BLaER1 (cell line): ENCODE data around the gene CREBRF.
"Not testable (repeated sequence)": the region's sequence is repeated elsewhere in the genome, so short reads cannot be mapped to it uniquely, and the experiment has no call there.

Experiments used
- H3K27ac ChIP-seq: shearing (Covaris generic); formaldehyde crosslinking; 2 replicates; pipeline ENCODE4 v1.8.1; 2022
- H3K27me3 ChIP-seq: shearing (Covaris generic); formaldehyde crosslinking; 2 replicates; pipeline ENCODE4 v1.8.1; 2022
- H3K36me3 ChIP-seq: shearing (Covaris generic); formaldehyde crosslinking; 2 replicates; pipeline ENCODE4 v1.8.1; 2022
- H3K4me1 ChIP-seq: shearing (Covaris generic); formaldehyde crosslinking; 2 replicates; pipeline ENCODE4 v1.8.1; 2022
- H3K4me2 ChIP-seq: shearing (Covaris generic); formaldehyde crosslinking; 2 replicates; pipeline ENCODE4 v1.8.1; 2022
- H3K4me3 ChIP-seq: shearing (Covaris generic); formaldehyde crosslinking; 2 replicates; pipeline ENCODE4 v1.8.1; 2022
- H3K9ac ChIP-seq: shearing (Covaris generic); formaldehyde crosslinking; 2 replicates; pipeline ENCODE4 v1.8.1; 2022
- H3K9me3 ChIP-seq: shearing (Covaris generic); formaldehyde crosslinking; 2 replicates; pipeline ENCODE4 v1.8.1; 2022
- H4K20me1 ChIP-seq: shearing (Covaris generic); formaldehyde crosslinking; 2 replicates; pipeline ENCODE4 v1.8.1; 2022
- Cebpa-rat ChIP-seq: shearing (Covaris generic); IDR thresholded peaks from 2 replicates; pipeline ENCODE4 v1.8.1; 2022

The CREBRF gene

GRCh38 chr5:173075970-173076369 lies 19.8 kb downstream of the CREBRF start:
- TF ChIP-seq Cebpa-rat: no peak
- peaks cover 97% of the 10 kb centered on the region for H4K20me1 ChIP-seq

GRCh38 chr5:173076471-173076870 lies 20.3 kb downstream of the CREBRF start:
- peaks cover 10% of the 10 kb centered on the region for H3K36me3 ChIP-seq
- not testable (repeated sequence) for H3K4me2 ChIP-seq, H3K4me1 ChIP-seq, H3K27me3 ChIP-seq, H3K4me3 ChIP-seq, H3K9ac ChIP-seq, H3K9me3 ChIP-seq, H3K27ac ChIP-seq
- H4K20me1 ChIP-seq: peaks cover 97% of the 10 kb centered on the region

More at GRCh38 chr5:173075970-173076369, 19.8 kb downstream of the CREBRF start:
- Histone ChIP-seq H3K9me3 (no peaks in the 10 kb centered on the region), H3K27ac (no peak overlapping the region), H3K4me2 (no peak overlapping the region), H3K27me3 (no peaks in the 10 kb centered on the region), H3K4me3 (no peak overlapping the region), H3K4me1 (no peaks in the 10 kb centered on the region), H3K36me3 (peaks cover 5% of the 10 kb centered on the region), H3K9ac (no peak overlapping the region)

- Histone ChIP-seq H3K27me3 (no peaks in the 10 kb centered on the region), H4K20me1 (peaks cover 86% of the 10 kb centered on the region), H3K4me2 (no peak overlapping the region), H3K27ac (no peak overlapping the region), H3K9ac (no peak overlapping the region), H3K9me3 (no peaks in the 10 kb centered on the region), H3K4me1 (no peaks in the 10 kb centered on the region), H3K36me3 (peaks cover 15% of the 10 kb centered on the region), H3K4me3 (no peak overlapping the region)
- TF ChIP-seq Cebpa-rat: no peak
Observed at GRCh38 chr5:173078878-173079277, 22.7 kb downstream of the CREBRF start.

- peaks cover 18% of the 10 kb centered on the region; the same call in 1 of the 2 replicates for H4K20me1 ChIP-seq
- no peak for TF ChIP-seq Cebpa-rat
- H3K4me1 ChIP-seq: no peaks in the 10 kb centered on the region
- H3K27ac ChIP-seq: no peak overlapping the region
- H3K9me3 ChIP-seq: no peaks in the 10 kb centered on the region
- H3K4me3 ChIP-seq: no peak overlapping the region
- no peaks in the 10 kb centered on the region for H3K27me3 ChIP-seq
- H3K4me2 ChIP-seq: no peak overlapping the region
- H3K9ac ChIP-seq: no peak overlapping the region
- H3K36me3 ChIP-seq: peaks cover 41% of the 10 kb centered on the region
Observed at GRCh38 chr5:173089581-173089980, 33.4 kb downstream of the CREBRF start.

GRCh38 chr5:173090639-173091038 lies 34.5 kb downstream of the CREBRF start:
- Histone ChIP-seq H3K27ac (no peak overlapping the region), H3K4me3 (no peak overlapping the region), H3K9ac (no peak overlapping the region), H3K36me3 (peaks cover 36% of the 10 kb centered on the region), H3K27me3 (no peaks in the 10 kb centered on the region), H3K4me1 (no peaks in the 10 kb centered on the region), H4K20me1 (peaks cover 18% of the 10 kb centered on the region; the same call in 1 of the 2 replicates), H3K9me3 (no peaks in the 10 kb centered on the region), H3K4me2 (no peak overlapping the region)
- TF ChIP-seq Cebpa-rat: no peak

GRCh38 chr5:173091981-173092380 lies 35.8 kb downstream of the CREBRF start:
- Histone ChIP-seq H4K20me1 (peaks cover 23% of the 10 kb centered on the region; the same call in 1 of the 2 replicates), H3K4me3 (no peak overlapping the region), H3K4me2 (no peak overlapping the region), H3K36me3 (peaks cover 32% of the 10 kb centered on the region), H3K27me3 (no peaks in the 10 kb centered on the region), H3K27ac (no peak overlapping the region), H3K4me1 (no peaks in the 10 kb centered on the region), H3K9me3 (no peaks in the 10 kb centered on the region), H3K9ac (no peak overlapping the region)
- TF ChIP-seq Cebpa-rat: no peak

- no peak for TF ChIP-seq Cebpa-rat
- Histone ChIP-seq H3K4me3 (no peak overlapping the region), H3K4me2 (no peak overlapping the region), H3K4me1 (no peaks in the 10 kb centered on the region), H3K9me3 (no peaks in the 10 kb centered on the region), H4K20me1 (peaks cover 29% of the 10 kb centered on the region; the same call in 1 of the 2 replicates), H3K36me3 (peaks cover 18% of the 10 kb centered on the region), H3K9ac (no peak overlapping the region), H3K27me3 (no peaks in the 10 kb centered on the region), H3K27ac (no peak overlapping the region)
Observed at GRCh38 chr5:173093606-173094005, 37.5 kb downstream of the CREBRF start.

- no peak for TF ChIP-seq Cebpa-rat
- peaks cover 35% of the 10 kb centered on the region; the same call in 1 of the 2 replicates for H4K20me1 ChIP-seq
- H3K4me2 ChIP-seq: no peak overlapping the region
- no peak overlapping the region for H3K27ac ChIP-seq
- no peaks in the 10 kb centered on the region for H3K9me3 ChIP-seq
- no peaks in the 10 kb centered on the region for H3K27me3 ChIP-seq
- H3K9ac ChIP-seq: no peak overlapping the region
- H3K4me3 ChIP-seq: no peak overlapping the region
- peaks cover 18% of the 10 kb centered on the region for H3K36me3 ChIP-seq
- no peaks in the 10 kb centered on the region for H3K4me1 ChIP-seq
Observed at GRCh38 chr5:173094012-173094661, 38.0 kb downstream of the CREBRF start.

GRCh38 chr5:173098787-173099186 lies 42.6 kb downstream of the CREBRF start:
- Histone ChIP-seq H3K36me3 (peaks cover 20% of the 10 kb centered on the region), H3K4me3 (no peak overlapping the region), H3K9ac (no peak overlapping the region), H4K20me1 (peaks cover 24% of the 10 kb centered on the region; the same call in 1 of the 2 replicates), H3K4me1 (no peaks in the 10 kb centered on the region), H3K27me3 (no peaks in the 10 kb centered on the region), H3K9me3 (peaks cover 17% of the 10 kb centered on the region), H3K27ac (no peak overlapping the region), H3K4me2 (no peak overlapping the region)
- no peak for TF ChIP-seq Cebpa-rat

GRCh38 chr5:173099461-173099860 lies 43.3 kb downstream of the CREBRF start:
- no peak overlapping the region for H3K4me3 ChIP-seq
- no peak overlapping the region for H3K9ac ChIP-seq
- H3K4me1 ChIP-seq: no peaks in the 10 kb centered on the region
- no peak for TF ChIP-seq Cebpa-rat
- no peaks in the 10 kb centered on the region for H3K27me3 ChIP-seq
- peaks cover 17% of the 10 kb centered on the region for H3K9me3 ChIP-seq
- H3K36me3 ChIP-seq: peaks cover 19% of the 10 kb centered on the region
- no peak overlapping the region for H3K4me2 ChIP-seq
- no peak overlapping the region for H3K27ac ChIP-seq
- peaks cover 29% of the 10 kb centered on the region; the same call in 1 of the 2 replicates for H4K20me1 ChIP-seq
